Ovary (tissue), 3 donors: ENCODE data around the gene AHRR.

ENCODE experiments used
- CTCF ChIP-seq, 3 donors: fragments of 450-650 bp in 2 of 3; fragments of 200-600 bp in 1 of 3; IDR thresholded peaks; one replicate each; pipeline versions ENCODE4 v1.5.1 to v1.8.0; 2016 to 2022; ENCODE audit warnings: antibody characterized with exemption in 3 of 3, mild to moderate bottlenecking in 1 of 3
- POLR2A ChIP-seq: fragments of 450-650 bp; IDR thresholded peaks from one replicate; pipeline ENCODE4 v1.6.1; 2017; ENCODE audit warnings: antibody characterized with exemption, mild to moderate bottlenecking, moderate library complexity
- donor health status: DM: no; HTN: no; CAD: no.

GRCh38 chr5:458547-459353, 137.2 kb downstream of the AHRR start:
- TF ChIP-seq CTCF (IDR thresholded peaks at IDR 0.05) (no peak), POLR2A (no peak)
